Breast epithelium (tissue), 3 donors: ENCODE data around the gene PPP6R3.

Experiments used
- POLR2A ChIP-seq: fragments of 450-650 bp; IDR thresholded peaks from one replicate; pipeline ENCODE4 v1.6.1; 2016; ENCODE audit warnings: antibody characterized with exemption, mild to moderate bottlenecking, moderate library complexity
- POLR2AphosphoS5 ChIP-seq, 3 donors: sonication (generic); formaldehyde crosslinking; IDR thresholded peaks; one replicate each; pipeline ENCODE4 v1.6.1; 2017; ENCODE audit warnings: antibody characterized with exemption in 3 of 3
- TF ChIP-seq, protein P1 (sequence below), 3 donors: fragments of 450-650 bp; IDR thresholded peaks; one replicate each; pipeline ENCODE4 v1.5.1; 2016 to 2017; ENCODE audit warnings: antibody characterized with exemption in 3 of 3, mild to moderate bottlenecking in 3 of 3, moderate library complexity in 3 of 3

DNA sequence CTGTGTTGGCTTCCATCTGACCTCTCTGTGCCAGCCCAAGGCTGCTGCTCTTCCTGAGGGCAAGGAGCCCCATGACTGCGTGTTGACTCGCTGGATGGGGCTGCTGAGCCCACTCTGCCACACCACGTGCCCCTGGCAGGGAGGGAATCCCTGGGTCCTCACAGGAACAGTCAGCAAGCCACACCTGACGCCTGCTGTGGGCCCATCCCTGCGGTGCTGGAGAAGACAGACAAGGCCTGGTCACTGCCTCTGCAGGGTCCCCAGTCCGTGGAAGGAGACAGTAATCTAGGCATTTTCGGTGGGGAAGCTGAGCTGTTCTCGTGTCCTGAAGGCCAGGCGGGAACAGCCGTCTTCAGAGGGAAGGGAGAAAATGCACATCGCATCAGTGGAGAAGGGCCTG, 10.6 kb upstream of the PPP6R3 start:
- TF ChIP-seq, protein P1, sequence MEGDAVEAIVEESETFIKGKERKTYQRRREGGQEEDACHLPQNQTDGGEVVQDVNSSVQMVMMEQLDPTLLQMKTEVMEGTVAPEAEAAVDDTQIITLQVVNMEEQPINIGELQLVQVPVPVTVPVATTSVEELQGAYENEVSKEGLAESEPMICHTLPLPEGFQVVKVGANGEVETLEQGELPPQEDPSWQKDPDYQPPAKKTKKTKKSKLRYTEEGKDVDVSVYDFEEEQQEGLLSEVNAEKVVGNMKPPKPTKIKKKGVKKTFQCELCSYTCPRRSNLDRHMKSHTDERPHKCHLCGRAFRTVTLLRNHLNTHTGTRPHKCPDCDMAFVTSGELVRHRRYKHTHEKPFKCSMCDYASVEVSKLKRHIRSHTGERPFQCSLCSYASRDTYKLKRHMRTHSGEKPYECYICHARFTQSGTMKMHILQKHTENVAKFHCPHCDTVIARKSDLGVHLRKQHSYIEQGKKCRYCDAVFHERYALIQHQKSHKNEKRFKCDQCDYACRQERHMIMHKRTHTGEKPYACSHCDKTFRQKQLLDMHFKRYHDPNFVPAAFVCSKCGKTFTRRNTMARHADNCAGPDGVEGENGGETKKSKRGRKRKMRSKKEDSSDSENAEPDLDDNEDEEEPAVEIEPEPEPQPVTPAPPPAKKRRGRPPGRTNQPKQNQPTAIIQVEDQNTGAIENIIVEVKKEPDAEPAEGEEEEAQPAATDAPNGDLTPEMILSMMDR (IDR thresholded peaks at IDR 0.05): no peak
- no peak for TF ChIP-seq POLR2A
- TF ChIP-seq POLR2AphosphoS5 (IDR thresholded peaks at IDR 0.05): no peak
